NCI-H187 treated with DMSO at 0.1 percent for 48 hours (cell line): ENCODE results near the gene ELL.

Source experiments
- DNase-seq: peaks from one replicate; lab custom pipeline; 2025; lab: John Stamatoyannopoulos, UW

ELL gene

DNA sequence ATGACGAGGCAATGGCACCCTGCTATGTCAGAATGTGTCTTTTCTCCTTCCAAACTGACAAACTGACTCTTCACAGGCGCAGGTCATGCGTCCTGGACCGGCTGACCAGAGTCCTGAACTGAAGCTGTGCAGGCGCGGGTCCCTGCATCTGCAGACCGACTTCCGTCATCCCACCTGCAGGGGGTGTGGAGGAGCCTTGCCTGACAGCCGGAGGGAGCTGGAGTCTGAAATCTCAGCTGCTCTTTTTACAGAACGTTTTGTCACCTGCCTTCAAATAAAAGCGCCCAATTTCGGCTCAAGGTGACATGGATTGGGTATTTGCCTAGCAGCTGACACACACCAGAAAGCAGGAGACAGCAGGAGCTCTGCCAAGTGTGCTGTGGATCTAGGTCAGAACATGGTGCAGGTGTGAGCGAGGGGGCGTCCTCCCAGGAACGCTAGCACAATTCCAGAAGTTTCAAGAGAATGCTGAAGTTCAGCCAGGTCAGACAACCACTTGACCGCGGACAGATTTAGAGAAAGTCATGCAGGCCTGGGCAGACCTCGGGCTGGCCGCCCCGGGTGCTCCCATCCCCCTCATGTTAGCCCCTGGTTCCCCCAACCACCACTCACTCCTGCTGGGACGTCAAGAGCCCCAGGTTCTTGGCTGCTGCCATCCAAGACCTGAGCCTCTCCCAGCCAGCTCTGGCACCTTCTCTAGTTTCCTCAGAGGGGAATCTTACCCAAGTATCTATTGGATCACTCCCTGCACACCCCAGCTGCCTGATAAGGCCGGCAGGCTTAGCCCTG is 32.8 kb downstream of the ELL start:
- DNase-seq, result no peak

DNA sequence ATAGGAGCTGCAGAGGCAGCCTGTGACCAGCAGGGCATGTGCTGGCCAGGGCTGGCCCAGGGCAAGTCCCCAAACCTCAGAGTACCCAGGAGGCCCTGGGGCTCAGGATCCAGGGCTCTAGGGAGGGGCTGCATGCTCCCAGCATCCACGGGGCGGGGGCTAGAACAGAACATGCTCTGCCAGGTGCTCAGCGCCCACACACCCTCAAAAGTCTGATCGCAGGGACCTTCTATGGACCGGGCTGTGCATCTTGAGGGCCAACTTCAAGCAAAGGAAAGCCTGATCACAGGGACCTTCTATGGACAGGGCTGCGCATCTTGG is 33.5 kb downstream of the ELL start:
- no peak for DNase-seq

DNA sequence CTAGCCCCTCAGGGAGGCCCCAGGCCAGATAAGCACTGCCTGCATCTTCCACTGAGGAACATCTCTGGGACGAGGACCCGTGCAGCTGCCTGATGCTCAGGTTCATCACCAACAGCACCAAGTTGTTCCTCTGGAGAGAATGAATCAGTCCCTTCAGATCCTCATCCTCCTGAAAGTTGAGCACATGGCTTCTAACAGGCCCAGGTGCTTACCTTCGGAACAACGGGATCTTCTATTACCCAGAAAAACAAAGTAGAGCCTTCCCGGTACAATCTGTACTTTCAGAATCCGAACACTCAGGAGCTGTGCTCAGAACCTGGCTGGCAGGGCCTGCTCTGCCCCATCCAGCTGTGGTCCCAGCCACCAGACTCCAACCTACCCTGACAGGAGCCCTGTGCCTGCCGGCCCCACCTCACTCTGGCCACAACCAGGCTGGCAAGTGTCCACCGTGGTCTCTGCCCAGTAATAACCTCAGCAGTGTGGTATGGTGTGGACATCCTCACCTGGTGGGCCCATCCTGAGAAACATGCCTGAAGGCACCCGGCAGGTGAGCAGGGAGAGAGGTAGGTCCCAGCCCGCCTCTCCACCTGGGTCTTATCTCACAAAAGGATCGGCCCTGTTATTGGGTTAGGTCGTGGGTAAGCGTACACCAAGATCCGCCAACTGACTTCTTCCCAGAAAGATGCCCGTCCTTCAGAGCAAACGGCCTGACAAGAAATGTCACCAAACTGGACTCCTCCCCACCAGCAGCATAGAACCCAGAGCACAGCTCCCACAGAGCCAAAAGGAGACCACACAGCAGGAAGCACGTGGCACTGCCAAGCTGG is 34.1 kb downstream of the ELL start:
- DNase-seq, result no peak

DNA sequence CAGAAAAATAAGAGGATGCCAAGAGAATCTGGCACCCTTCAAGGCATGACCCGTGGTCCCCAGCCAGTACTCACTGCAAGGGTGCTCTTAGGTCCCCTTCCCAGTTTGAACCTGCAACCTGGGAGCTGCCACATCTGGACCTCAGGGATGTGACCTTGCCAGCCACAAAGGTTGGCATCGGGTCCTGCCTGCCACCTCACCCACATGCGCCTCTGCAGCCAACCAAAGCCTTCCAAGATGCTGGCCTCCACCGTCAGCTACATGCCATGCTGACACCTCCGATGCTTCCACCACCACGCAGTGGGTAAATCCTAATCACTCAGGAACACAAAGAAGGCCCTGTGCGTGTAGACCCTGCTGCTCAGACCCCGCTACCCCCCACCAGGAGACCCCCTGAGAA is 35.1 kb downstream of the ELL start:
- no peak for DNase-seq

DNA sequence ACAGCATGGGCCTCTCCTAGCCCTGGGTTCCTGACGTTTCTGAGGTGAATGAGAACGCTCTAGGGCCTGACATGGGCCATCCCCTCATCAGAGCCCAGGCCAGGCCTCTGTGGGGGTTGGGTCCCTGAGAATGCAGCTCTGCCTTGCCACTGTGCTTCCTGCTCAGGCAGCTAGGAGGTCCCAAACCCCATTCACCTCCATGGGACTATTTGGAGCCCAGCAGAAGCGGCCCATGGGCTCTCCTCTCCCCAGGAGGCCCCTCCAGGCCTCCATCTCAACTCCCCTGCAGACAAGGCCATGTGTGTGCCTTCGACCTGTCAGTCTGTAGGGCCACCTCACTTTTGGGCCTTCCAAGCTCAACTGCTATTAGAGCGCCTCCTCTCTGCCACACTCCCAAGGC is 36.9 kb downstream of the ELL start:
- DNase-seq, result no peak

DNA sequence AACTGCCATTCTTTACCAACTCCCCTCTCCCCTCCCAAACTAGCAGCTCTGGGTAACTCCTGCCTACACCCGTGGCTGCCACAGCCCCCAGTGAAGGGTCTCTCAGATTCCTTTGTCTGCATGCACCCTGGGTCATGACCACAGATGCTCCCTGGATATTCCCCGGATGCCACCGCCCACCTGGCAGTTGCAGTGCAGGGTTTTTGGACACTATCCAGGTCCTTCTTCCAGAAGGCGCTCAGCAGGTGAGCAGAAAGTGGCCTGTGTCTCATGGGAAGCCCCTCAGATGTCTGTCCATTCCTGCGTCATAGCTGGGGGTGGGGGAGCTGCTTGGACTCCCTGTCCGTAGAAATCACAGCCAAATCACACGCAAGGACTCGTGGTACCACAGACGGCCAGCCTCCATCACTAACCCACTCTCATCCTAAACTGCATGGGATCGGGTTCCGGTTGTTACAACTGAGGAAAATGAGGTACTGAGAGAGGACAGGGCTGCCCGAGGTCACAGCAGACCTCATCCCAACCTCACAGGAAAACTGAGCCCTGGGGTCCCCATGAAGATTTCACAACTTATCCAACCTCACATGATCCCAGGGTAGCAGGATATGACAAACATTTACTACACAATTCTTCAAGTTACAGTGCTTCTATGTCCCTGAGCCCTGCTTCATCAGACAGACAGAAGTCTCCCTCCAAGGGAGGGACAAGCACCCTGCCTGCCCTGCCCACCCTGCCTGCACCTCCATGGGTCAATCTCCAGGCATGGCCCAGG is 38.6 kb downstream of the ELL start:
- DNase-seq, result no peak

DNA sequence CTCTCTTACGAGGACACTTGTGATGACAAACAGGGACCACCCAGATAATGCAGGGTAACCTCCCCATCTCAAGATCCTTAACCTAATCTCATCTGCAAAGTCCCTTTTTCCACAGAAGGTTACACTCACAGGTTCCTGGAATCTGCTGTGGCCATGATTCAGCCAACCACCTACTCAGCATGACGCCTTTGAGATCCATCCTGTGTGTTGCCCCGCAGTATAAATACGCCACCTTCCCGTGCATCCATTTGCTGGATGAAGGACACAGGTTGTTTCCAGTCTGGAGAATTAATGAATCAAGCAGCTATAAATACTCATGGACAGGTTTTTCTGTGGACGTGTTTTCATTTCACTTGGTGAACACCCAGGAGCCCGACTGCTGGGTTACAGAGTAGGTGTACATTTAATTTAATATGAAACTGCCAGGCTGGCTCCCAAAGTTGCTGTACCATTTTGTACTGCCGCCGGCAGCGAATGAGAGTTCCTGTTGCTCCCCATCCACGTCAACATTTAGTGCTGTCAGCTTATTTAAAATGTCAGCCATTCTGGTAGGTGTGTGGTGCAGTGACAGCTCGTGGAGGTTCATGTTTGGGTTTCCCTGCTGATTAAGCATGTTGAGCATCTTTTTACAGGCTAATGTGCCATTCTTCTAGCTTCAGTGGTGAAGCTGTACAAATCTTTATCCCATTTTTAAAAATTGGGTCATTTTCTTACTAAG is 40.2 kb downstream of the ELL start:
- DNase-seq, result no peak

DNA sequence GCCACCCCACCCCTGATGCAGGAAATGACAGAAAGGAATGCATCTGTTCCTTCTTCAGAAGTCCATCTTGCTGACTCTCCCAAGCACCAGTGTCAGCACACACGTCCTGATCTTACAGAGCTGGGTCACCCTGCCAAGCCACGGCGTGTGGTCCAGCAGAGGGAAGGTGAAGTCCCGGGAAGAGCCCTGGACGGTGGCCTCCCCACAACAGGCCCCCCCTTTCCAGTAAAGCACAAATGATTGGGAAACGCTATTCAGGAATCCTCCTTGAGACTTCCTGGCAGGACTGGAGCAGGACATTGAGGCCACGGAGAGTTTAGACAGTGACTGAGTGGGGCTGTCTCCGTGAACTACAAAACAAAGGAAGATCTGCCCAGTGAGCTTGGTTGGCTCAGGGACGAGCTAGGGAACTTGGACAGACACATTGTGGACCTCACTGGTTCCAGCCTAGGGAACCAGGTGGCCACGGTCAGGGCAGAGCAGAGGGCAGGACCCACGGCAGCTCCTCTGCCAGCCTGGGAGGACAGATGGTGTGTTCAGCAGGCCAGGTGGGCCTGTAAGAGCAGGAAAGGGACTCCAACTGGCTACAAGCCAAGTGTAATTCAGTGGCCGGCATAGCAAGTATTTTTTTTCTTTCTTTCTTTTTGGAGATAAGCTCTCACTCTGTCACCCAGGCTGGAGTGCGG is 41.7 kb downstream of the ELL start:
- DNase-seq, result no peak

DNA sequence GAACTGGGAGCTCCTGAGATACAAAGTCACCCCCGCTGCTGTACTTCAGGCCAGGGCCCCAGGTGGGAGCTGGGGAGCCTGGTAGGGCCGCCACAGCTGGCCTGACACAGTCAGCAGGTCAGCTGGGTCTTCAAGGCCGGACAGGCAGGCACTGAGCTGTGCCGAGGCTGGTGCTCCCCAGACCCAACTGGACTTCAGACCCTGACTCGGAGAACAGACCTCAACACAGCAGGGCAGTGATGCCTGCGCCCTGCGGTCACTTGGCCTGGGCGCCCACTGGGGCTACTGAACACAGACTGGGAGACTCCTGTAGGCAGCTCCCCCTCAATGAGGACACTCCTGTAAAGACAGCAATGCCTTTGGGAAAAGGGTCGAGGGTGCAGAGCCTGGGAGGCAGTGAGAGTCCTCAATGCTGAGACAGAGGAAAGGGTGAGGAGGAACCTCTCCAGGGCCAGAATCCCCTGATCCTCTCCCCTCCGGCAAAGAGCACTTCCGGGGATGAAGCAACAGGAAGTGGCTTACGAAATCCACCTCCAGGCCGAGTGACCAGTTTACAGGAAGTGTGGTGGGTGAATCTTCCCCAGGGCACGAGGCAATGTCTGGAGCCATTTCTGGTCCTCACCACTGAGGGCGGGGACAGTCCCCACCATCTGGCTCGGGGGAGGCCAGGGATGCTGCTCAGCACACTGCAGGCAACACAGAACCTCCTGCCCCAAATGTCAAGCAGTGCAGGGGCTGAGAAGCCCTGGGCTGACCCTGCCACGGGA is 43.1 kb downstream of the ELL start:
- no peak for DNase-seq

DNA sequence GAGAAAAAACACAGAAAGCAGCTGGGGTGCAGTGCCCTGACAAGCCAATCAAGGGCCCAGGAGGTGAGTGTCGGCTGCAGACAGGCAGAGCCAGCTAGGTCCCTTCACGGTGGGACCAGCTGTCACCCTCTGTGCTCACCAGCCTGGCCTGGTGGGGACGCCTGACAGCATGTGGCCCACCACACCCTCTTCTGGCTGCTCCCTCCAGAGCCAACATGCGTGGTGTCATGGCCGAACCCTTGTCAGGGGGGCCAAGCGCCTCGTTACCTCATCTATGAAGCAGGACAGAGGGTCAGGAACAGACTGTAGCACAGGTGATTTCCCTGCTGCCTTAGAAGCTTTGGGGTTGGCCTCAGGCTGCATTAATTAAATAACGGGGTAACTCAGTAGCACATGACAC is 43.9 kb downstream of the ELL start:
- no peak for DNase-seq

DNA sequence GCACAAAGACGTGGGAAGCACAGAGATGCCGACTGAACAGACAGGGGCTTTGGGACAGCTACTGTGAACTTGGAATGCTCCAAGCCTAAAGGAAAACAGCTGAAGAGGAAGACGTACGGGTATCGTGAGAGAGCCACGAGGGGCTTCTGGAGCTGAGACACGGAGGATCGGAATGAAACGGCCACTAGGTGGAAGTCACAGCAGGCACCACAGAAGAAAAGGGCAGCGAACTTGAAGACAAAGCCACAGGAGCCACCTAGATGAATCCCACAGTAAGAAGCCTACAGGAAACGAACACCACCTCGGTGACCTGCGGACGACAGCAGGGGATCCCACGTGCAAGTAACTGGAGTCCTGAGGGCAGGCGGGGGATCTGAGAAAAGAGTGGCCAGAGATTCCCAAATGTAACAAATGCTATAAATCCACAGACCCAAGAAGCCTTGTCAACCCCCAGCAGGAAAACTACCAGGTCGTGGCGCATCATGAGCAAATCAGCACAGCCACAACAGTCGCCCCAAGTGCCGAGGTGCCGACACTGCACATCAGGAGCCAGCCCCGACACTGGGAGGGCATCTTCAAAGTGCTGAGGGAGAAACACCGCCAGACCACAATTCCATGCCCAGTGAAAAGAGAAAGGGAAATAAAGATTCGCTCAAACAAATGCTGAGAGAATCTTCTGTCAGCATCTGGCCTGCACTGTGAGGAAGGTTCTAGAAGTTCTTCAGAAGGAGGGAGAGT is 44.7 kb downstream of the ELL start:
- DNase-seq, result no peak

DNA sequence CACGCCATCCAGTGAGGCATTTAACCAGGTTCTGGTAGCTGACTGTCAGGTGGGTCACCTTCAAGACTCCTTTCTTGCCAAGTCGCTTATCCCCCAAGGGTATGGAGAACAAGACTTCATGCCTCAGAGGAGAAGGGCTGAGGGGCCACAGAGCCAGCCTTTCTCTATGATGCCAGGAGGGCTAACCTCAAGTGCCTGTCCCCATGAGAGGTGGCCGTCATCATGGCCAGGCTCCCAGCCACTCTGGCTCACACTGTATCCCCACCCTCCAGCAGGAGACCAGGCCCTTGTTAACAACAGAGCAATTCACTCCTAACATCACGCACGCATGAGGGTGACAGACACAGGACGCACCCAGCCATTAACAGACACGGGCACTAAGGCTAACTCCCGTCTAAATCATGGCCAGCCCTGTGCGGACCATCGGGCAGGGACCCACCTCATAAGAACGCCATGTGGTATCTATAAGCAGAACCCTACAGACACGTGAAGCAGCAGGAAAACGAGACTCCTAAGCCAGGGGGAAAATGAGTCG is 45.3 kb downstream of the ELL start:
- no peak for DNase-seq

DNA sequence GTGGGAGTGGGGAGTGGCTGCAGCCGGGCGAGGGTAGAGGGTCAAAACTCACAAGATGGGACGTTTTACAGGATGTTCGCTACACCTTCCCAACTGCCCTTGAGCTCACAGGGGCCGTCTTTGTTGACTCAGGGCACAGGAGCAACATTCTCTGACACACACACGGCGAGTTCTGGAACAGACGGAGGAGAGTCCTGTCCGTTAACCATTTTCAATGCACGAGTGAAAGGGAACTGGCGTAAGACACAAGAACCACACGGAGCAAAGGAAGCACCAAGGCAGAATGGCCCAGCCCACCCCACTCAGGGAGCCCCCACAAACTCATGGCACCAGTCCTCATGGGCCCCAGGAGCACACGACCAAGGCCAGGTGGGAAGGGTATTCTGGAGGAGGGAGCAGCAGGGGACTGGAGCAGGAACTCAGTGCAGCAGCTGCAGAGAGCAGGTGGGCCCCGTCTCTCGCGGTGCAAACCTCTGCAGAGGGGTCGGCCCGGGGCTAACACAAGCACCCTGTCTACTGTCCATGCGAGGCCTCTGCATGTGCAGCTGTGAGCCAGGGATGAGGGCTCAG is 46.0 kb downstream of the ELL start:
- no peak for DNase-seq

DNA sequence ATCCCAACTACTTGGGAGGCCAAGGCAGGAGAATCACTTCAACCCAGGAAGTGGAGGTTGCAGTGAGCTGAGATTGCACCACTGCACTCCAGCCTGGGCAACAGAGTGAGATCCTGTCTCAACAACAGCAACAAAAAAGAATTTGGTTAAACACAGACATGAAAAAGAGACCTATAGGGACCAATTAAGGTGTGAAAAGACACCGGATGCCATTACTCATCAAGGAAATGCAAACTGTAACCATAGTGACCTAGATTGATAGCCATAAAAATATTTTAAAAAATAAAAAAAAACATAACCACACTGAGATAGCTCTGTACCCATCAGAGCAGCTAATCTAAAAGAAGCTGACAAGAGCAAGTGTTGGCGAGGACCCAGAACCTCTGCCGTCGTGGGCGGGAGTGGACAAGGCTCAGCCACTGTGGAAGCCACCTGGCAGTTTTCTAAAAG is 46.8 kb downstream of the ELL start:
- DNase-seq, result no peak

DNA sequence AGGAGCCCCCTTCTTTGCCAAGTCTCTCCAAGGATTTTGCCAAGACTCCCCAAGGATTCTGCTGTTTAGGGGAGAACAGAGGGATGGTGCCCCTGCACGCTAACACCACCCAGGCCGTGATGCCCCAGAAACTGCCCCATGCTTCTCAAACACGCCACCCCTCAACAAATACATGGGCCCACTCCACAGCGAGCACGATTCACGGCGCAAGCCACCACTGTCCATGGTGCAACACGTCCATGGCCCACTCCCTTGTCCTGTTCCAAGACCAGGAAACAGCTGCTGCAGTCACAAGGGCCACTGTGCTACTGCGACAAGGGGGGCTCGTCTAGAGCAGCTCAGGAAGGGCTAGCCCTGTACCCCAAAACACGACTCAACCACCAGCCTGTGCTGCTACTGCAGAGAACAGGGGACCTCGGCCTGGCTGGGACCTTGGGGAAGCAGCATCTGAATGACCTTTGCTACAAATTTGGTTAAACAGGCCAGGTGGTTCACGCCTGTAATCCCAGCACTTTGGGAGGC is 47.4 kb downstream of the ELL start:
- no peak for DNase-seq

DNA sequence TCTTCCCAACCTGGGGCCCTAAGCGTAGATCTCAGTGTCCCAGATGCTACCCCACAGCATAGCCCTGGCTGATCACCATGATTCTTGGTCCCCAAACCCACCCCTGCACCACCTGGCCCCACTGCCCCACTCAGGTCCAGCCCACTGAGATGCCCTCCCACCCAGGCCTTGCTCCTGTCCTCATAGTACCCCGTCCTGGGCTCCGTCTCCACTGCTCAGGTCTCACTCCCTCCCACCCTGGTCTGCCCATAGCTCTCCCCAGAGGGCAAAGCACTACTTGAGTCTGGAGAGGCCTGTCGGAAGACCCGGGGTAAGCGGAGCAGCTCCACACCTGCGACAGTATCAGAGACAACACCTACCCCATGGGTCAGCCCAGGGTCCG is 48.2 kb downstream of the ELL start:
- DNase-seq, result no peak

DNA sequence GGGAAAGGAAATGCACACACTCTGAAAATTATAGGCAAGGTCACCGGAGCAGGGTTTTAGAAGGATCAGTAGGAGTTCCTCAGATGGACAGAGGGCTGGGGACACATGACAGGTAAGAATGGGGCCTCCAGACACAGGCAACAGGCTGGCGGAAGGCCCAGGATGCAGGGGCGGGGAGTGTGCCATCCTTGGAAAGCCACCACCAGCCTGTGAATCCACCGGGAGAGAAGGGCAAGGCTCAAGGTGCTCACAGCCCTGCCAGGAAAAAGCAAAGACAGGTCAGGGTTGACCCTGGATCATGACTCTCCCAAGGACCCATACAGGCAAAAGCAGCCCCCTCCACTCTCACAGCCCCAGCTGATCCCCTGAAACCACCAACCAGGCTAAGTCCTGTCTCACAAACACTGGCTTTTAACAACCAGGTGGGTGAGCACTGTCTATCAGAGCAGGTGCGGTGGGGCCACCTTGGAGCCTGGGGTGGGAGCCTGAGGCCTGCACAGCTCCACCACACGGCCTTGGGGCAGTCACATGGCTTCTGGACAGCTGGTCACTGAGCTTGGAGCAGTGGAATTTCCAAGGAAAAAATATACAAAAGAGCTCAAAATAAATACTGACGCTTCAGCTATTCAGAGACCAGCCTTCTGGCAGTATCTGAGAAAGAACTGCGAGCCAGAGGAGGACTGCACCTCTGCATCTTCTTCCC is 48.7 kb downstream of the ELL start:
- DNase-seq, result no peak

DNA sequence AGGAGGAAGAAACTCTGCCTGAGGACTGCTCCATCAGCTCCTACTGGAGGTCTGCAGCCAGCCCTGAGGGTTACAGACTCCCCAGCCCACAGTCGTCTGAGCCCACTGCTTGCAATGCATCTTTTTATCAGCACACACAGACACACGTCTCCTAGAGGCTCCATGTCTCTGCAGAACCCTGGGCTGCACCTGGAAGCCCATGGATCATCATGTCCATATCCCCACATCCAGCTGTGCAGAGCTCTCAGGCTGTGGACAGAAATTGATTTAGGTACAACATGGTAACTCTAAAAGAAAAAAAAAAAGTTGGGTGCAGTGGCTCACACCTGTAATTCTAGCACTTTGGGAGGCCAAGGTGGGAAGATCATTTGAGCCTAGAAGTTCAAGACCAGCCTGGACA is 51.1 kb downstream of the ELL start:
- DNase-seq, result no peak
